Astrocyte (in vitro differentiated cells and primary cell): ENCODE measurements around the gene S1PR2. TPM values are rescaled to one million over a fixed set of nuclear protein-coding genes. Genes with fewer than 3 reads are reported as not detected.

Experiments used
- DNase-seq: peaks from one replicate; pipeline ENCODE4 v3.0.0-alpha.2; 2010; ENCODE audit warnings: low read depth
- FAIRE-seq: peaks from 2 replicates; lab custom pipeline; 2011; peaks lifted over from hg19 to GRCh38; lab: Jason Lieb, UNC
- H2AFZ ChIP-seq: 2 replicates; pipeline ENCODE4 v1.6.0; 2012; ENCODE audit warnings: low read depth, low read length, inconsistent platforms
- H3K27ac ChIP-seq: 2 replicates; pipeline ENCODE4 v1.5.1; 2011; ENCODE audit warnings: low read depth, low read length, inconsistent platforms
- H3K27me3 ChIP-seq: 2 replicates; pipeline ENCODE4 v1.6.0; 2011; ENCODE audit warnings: low read length, inconsistent platforms; ENCODE audit not compliant: insufficient read depth
- H3K36me3 ChIP-seq: 2 replicates; pipeline ENCODE4 v1.5.1; 2011; ENCODE audit warnings: low read length, inconsistent platforms; ENCODE audit not compliant: insufficient read depth
- H3K4me1 ChIP-seq: 2 replicates; pipeline ENCODE4 v1.5.1; 2011; ENCODE audit warnings: low read length, inconsistent platforms; ENCODE audit not compliant: insufficient read depth
- H3K4me2 ChIP-seq: 2 replicates; pipeline ENCODE4 v1.6.0; 2012; ENCODE audit warnings: low read length, inconsistent platforms
- H3K4me3 ChIP-seq: 2 replicates; pipeline ENCODE4 v1.5.1; 2011; ENCODE audit warnings: low read depth, mild to moderate bottlenecking, low read length, inconsistent platforms; ENCODE audit not compliant: insufficient read depth
- H3K79me2 ChIP-seq: 2 replicates; pipeline ENCODE4 v1.6.0; 2012; ENCODE audit warnings: mild to moderate bottlenecking, low read length, inconsistent platforms; ENCODE audit not compliant: insufficient read depth
- H3K9ac ChIP-seq: 2 replicates; pipeline ENCODE4 v1.6.0; 2012; ENCODE audit warnings: mild to moderate bottlenecking, low read length, inconsistent platforms
- H3K9me3 ChIP-seq: 2 replicates; pipeline ENCODE4 v1.5.1; 2012; ENCODE audit warnings: low read depth, mild to moderate bottlenecking, low read length, inconsistent platforms; ENCODE audit not compliant: insufficient read depth
- H4K20me1 ChIP-seq: 2 replicates; pipeline ENCODE4 v1.6.0; 2012; ENCODE audit warnings: low read length, inconsistent platforms; ENCODE audit not compliant: insufficient read depth
- H3K27ac Mint-ChIP-seq: one replicate; pipeline ENCODE4 v1.8.0; 2021; ENCODE audit warnings: mild to moderate bottlenecking, mixed read lengths; ENCODE audit not compliant: unreplicated experiment
- H3K27me3 Mint-ChIP-seq: one replicate; pipeline ENCODE4 v1.8.0; 2021; ENCODE audit warnings: low read depth, mixed read lengths; ENCODE audit not compliant: unreplicated experiment
- H3K36me3 Mint-ChIP-seq: one replicate; pipeline ENCODE4 v1.8.0; 2021; ENCODE audit warnings: low read depth, mixed read lengths; ENCODE audit not compliant: unreplicated experiment
- H3K4me1 Mint-ChIP-seq: one replicate; pipeline ENCODE4 v1.8.0; 2021; ENCODE audit warnings: low read depth, mixed read lengths; ENCODE audit not compliant: unreplicated experiment
- H3K4me3 Mint-ChIP-seq: one replicate; pipeline ENCODE4 v1.8.0; 2021; ENCODE audit warnings: mild to moderate bottlenecking, moderate library complexity, mixed read lengths; ENCODE audit not compliant: unreplicated experiment
- H3K9me3 Mint-ChIP-seq: one replicate; pipeline ENCODE4 v1.8.0; 2021; ENCODE audit warnings: mild to moderate bottlenecking, mixed read lengths; ENCODE audit not compliant: unreplicated experiment
- EZH2 ChIP-seq: IDR thresholded peaks from 2 replicates; pipeline ENCODE4 v1.6.1; 2012; ENCODE audit warnings: mild to moderate bottlenecking, low read length, inconsistent platforms; ENCODE audit not compliant: insufficient read depth
- total RNA-seq: library from RNA; stranded (reverse); gene quantifications from 2 replicates; pipeline ENCODE4 v1.2.1, GENCODE V29; 2021
- TF ChIP-seq, protein P1 (sequence below): IDR thresholded peaks from 2 replicates; pipeline ENCODE4 v1.5.1; 2011; ENCODE audit warnings: low read depth, mild to moderate bottlenecking, inconsistent platforms, low read length, moderate library complexity; ENCODE audit not compliant: insufficient read depth

The S1PR2 gene
- total RNA-seq, 1 donor from 2014 or later = 15.7 TPM

GRCh38 chr19:10262771-10263170 is 31.6 kb upstream of the S1PR2 start:
- H3K36me3 Mint-ChIP-seq = peaks cover 10% of the 10 kb centered on the region
- DNase-seq = no peak
- Histone ChIP-seq H3K4me2 (no peak overlapping the region), H3K36me3 (peaks cover under 1% of the 10 kb centered on the region), H4K20me1 (peaks cover 5% of the 10 kb centered on the region), H3K9me3 (no peaks in the 10 kb centered on the region), H2AFZ (no peak overlapping the region), H3K27me3 (no peaks in the 10 kb centered on the region), H3K4me1 (peaks cover 11% of the 10 kb centered on the region), H3K9ac (no peak overlapping the region), H3K79me2 (no peaks in the 10 kb centered on the region), H3K4me3 (no peak overlapping the region), H3K27ac (no peak overlapping the region)
- no peak for FAIRE-seq
- no peaks in the 10 kb centered on the region for H3K9me3 Mint-ChIP-seq
- no peak overlapping the region for H3K27ac Mint-ChIP-seq
- H3K4me1 Mint-ChIP-seq = peaks cover 4% of the 10 kb centered on the region
- H3K4me3 Mint-ChIP-seq = no peak overlapping the region
- no peaks in the 10 kb centered on the region for H3K27me3 Mint-ChIP-seq
- TF ChIP-seq EZH2 = no peak
- TF ChIP-seq, protein P1, sequence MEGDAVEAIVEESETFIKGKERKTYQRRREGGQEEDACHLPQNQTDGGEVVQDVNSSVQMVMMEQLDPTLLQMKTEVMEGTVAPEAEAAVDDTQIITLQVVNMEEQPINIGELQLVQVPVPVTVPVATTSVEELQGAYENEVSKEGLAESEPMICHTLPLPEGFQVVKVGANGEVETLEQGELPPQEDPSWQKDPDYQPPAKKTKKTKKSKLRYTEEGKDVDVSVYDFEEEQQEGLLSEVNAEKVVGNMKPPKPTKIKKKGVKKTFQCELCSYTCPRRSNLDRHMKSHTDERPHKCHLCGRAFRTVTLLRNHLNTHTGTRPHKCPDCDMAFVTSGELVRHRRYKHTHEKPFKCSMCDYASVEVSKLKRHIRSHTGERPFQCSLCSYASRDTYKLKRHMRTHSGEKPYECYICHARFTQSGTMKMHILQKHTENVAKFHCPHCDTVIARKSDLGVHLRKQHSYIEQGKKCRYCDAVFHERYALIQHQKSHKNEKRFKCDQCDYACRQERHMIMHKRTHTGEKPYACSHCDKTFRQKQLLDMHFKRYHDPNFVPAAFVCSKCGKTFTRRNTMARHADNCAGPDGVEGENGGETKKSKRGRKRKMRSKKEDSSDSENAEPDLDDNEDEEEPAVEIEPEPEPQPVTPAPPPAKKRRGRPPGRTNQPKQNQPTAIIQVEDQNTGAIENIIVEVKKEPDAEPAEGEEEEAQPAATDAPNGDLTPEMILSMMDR = no peak

DNA sequence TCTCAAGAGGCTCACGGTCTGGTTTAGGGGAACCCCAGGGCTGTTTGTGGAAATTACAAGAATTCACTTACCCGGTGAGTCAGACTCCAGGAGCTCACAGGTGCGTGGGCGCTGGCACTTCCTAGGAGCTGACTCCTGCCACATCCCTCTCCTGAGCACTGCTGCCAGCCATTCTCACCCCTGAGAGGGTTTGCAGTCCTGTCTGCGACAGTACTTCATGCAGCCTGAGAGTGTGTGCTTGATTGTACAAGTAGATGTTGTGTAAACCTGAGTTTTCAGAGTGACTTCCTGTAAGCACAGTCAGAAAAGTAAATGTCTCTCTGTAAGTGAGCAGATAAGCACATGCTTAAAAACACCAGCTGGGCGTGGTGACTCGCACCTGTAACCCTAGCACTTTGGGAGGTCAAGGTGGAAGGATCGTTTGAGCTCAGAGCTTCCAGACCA is 29.0 kb upstream of the S1PR2 start:
- H3K36me3 Mint-ChIP-seq = peaks cover 24% of the 10 kb centered on the region
- Histone ChIP-seq H2AFZ (no peak overlapping the region), H3K9ac (no peak overlapping the region), H3K4me1 (peaks cover 11% of the 10 kb centered on the region), H3K4me2 (no peak overlapping the region), H4K20me1 (peaks cover 13% of the 10 kb centered on the region), H3K27ac (no peak overlapping the region), H3K36me3 (peaks cover 7% of the 10 kb centered on the region), H3K27me3 (no peaks in the 10 kb centered on the region), H3K4me3 (no peak overlapping the region), H3K79me2 (no peaks in the 10 kb centered on the region), H3K9me3 (no peaks in the 10 kb centered on the region)
- H3K4me1 Mint-ChIP-seq = peaks cover 4% of the 10 kb centered on the region
- no peak overlapping the region for H3K27ac Mint-ChIP-seq
- no peaks in the 10 kb centered on the region for H3K27me3 Mint-ChIP-seq
- no peak overlapping the region for H3K4me3 Mint-ChIP-seq
- TF ChIP-seq, protein P1 = no peak
- TF ChIP-seq EZH2 = no peak
- no peak for FAIRE-seq
- DNase-seq = peak; percentile 42
- H3K9me3 Mint-ChIP-seq = no peaks in the 10 kb centered on the region

GRCh38 chr19:10259162-10259905 is 28.2 kb upstream of the S1PR2 start:
- Histone ChIP-seq H3K9ac (no peak overlapping the region), H3K9me3 (no peaks in the 10 kb centered on the region), H3K27ac (no peak overlapping the region), H4K20me1 (peaks cover 14% of the 10 kb centered on the region), H3K36me3 (peaks cover 13% of the 10 kb centered on the region), H3K4me1 (peaks cover 11% of the 10 kb centered on the region), H3K4me3 (no peak overlapping the region), H3K4me2 (no peak overlapping the region), H3K79me2 (peaks cover 2% of the 10 kb centered on the region), H3K27me3 (no peaks in the 10 kb centered on the region), H2AFZ (no peak overlapping the region)
- TF ChIP-seq EZH2 = no peak
- TF ChIP-seq, protein P1 = peak; percentile 70
- H3K9me3 Mint-ChIP-seq = no peaks in the 10 kb centered on the region
- peaks cover 29% of the 10 kb centered on the region for H3K36me3 Mint-ChIP-seq
- H3K4me3 Mint-ChIP-seq = no peak overlapping the region
- H3K27me3 Mint-ChIP-seq = no peaks in the 10 kb centered on the region
- FAIRE-seq (no peak), DNase-seq (peak; percentile 62)
- no peak overlapping the region for H3K27ac Mint-ChIP-seq
- peaks cover 4% of the 10 kb centered on the region for H3K4me1 Mint-ChIP-seq
